Activated T-cell treated with anti-CD3 and anti-CD28 coated beads, Interleukin-2, amount 50 U/mL, for 48 hours (primary cell): ENCODE data around the gene STIM2.
"Not testable (repeated sequence)": the region's sequence is repeated elsewhere in the genome, so short reads cannot be mapped to it uniquely, and the experiment has no call there.

Experiments used
- DNase-seq, 2 experiments: peaks; one replicate each; pipeline ENCODE4 v3.0.0-alpha.2; 2020

Gene STIM2

DNA sequence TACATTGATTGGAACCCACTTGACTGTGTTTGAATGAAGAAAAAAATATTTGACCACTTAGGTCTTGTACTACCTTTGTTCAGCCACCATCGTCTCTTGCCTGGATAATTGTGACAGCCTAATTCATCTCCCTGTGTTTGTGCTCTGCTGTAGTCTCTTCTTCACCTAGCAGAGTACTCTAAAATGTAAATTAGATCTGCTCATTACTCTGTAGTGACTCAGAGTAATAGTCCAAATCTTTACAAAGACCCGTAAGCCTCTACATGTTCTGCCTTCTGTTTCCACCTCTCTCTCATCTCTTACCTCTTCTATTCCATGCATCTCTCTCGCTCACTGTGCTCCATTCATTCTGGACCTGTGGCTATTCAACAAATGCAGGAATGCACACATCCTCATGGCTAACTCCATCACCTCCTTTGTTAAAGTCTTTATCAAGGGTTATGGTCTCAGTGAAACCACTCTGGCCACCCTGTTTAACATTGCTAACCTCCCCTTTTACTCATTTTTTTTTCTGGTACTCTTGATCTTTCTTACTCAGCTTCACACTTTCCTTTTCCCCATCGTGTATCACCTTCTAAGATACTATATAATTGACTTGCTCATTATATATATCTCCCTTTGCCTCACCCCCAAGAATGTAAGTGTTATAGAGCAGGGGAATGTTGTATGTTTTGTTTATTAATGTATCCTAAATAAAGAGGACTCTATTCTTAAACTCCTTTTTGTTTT is 98.4 kb downstream of the STIM2 start:
- peak; percentile 33 to 36 for DNase-seq

DNA sequence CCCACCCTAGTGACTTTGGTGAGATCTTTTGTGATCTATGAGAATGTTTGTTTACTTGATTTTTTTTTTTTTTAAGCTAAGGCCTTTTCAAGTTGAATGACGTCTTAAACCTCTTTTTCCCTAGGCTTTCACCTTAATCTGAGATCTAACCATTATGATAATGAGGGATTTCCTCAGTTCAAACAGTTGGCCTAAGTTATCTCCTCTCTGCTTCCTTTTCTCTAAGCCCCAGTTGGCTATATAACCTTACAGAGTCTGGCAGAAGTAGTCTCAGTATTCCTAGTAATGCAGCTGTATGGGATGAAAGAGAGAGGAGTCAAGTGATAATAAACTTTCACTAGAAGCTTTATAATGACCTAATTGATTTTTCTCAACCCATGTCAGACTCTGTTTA is 99.0 kb downstream of the STIM2 start:
- no peak for DNase-seq

DNA sequence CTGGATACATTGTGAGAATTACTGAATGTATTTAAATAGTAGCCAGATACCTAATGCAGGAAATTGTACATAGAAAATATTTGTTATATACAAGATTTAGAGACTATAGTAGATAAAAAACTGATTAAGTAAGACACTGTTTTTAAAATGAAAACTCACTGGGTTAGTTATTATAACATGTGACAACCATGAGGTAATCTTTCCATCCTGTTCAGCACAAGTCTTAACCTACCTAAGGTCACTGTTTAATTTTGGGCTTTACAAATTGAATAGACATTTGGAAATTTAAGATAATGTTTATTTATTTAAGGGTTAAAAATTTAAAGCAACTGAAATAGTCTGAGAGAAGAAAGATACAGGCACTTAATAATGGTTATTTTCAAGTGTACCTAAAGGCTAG is 102.1 kb downstream of the STIM2 start:
- no peak for DNase-seq

DNA sequence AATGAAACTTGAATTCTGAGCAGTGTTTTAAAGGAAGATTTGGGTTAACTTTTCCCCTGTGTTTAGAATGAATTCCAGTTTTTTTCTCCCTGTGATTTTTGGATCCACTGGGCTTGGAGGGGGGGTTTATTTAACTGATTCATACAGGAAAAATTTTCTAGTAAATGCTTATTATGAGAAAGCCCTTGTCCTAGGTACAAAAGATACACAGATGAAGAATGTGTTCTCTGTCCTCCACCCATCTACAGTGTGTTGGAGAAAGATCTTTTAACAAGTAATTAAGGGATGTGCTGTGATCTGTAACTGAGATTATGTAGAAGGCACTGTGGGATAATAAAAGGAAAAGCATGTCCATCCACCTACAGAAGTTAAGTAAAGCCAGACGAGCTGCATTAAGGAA is 103.9 kb downstream of the STIM2 start:
- DNase-seq: no peak

DNA sequence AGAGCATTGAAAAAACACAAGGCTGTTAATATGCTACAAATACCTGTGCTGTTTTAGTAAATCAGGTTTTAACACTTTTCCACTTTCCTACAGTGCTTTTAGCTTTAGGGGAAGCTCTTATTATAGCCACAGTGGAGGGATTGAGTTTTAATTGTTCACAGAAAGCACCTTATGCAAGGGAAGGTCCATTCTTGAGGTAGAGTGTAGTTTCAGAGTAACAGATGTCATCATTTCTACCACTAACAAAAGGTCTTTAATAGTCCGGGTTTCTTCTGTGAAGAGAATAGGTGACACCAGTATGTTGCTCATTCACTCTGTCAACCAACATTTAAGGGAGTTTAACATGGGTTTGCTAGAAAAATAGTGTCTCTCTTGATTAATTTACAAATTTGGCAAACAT is 104.4 kb downstream of the STIM2 start:
- no peak for DNase-seq

DNA sequence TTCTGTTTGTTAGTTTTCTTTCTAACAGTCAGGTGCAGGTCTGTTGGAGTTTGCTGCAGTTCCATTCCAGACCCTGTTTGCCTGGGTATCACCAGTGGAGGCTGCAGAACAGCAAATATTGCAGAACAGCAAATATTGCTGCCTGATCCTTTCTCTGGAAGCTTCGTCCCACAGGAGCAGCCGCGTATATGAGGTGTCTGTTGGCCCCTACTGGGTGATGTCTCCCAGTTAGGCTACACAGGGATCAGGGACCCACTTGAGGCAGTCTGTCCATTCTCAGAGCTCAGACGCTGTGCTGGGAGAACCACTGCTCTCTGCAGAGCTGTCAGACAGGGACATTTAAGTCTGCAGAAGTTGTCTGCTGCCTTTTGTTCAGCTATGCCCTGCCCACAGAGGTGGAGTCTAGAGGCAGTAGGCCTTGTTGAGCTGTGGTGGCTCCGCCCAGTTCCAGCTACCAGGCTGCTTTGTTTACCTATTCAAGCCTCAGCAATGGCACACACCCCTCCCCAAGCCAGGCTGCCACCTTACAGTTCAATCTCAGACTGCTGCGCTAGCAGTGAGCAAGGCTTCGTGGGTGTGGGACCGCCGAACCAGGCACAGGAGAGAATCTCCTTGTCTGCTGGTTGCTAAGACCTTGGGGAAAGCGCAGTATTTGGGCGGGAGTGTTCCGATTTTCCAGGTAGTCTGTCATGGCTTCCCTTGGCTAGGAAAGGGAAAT is 115.0 kb downstream of the STIM2 start:
- not testable (repeated sequence) for DNase-seq

DNA sequence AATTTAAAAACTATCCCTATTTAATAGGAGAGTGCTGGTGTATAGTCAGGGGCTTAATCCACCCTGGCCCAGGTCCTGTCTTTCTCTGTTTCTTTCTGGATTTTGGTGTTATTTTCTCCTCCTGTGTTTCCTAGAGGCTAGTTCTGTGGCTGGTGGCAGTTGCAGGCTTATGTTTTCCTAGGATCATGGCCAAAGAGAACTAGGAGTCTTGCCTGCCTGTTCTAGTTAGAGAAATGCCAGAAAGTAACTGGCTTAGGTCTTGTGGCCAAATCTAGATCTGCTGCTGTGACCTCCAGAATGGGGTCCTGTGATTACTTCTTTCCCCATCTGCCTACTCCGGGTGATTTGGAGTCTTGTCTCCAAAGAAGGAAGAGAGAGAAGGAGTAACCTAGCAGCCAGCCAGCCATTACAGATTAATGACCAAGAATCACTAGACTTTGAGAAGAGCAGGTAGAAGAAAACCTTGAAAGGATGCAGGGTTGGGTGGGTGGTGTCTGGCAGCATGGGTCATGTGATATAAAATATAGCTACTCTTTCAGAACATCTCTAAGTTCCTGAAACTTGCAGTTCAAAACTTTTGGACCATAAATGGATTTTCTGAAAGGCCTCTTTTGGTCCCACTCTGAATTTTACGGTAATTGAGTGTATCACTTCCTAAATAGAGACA is 117.9 kb downstream of the STIM2 start:
- no peak for DNase-seq

DNA sequence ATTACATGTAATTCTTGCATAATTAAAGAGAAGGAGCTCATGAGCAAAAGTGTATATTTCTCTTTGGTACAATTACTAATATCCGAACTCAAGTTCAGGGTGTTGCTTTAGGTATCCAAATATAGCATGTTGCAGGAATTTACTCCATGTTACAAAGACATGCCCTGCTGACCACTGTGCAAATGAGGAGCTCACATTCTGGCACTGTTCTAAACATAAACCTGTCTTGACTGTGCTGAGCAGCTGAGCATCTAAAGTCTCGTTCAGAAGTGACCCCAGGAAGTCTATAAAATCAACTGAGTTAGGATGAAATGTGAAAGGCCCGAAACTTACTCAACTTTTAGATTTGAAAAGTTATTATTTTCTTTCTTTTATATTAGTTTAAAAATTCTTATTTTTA is 124.3 kb downstream of the STIM2 start:
- DNase-seq: no peak

DNA sequence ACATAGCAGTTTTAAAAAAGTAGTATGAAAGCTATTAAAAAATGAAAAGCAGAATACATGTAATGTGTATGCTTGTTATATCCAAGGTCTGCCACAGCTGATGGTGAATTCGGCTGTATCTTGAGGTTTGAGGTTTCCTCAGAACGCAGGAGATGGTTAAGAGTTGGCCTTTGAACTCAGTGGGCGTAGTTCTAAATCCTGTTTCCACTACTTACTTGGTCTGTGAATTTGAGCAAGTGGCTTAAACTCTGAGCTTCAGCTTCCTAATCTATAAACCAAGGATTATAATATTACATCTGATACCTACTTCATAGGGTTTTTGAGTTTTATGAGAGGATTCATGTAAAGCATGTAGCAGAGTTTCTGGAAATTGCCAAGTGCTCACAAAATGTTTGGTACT is 125.2 kb downstream of the STIM2 start:
- DNase-seq: no peak

DNA sequence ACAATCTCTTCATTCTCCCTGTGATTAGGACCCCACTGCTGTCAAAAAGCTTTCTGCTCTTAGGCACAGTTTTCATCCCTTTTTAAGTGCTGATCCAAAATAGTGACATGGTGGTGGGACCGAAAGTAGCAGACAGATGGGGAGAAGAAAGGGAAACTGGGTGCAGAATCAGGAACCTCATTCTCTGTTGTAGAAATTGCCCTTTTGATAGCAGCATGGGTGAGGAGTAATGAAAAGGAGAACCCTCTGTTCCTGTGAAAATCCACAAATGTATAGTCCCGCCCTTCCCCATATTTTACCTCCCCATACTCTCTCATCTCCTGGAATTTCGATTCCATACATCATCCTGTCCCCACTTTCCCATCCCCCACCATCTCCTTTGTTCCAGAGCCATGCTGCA is 126.5 kb downstream of the STIM2 start:
- DNase-seq: no peak

DNA sequence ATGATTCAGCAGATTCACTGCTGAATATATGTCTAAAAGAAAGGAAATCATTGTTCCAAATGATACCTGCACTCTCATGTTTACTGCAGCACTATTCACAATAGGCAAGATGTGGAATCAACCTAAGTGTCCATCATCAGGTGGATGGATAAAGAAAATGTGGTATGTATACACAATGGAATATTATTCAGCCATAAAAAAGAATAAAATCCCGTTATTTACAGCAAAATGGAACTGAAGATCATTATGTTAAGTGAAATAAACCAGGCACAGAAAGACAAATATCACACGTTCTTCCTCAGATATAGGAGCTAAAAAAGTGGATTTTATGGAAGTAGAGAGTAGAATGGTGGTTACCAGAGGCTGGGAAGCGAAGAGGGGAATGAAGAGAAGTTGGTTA is 130.4 kb downstream of the STIM2 start:
- DNase-seq: no peak

DNA sequence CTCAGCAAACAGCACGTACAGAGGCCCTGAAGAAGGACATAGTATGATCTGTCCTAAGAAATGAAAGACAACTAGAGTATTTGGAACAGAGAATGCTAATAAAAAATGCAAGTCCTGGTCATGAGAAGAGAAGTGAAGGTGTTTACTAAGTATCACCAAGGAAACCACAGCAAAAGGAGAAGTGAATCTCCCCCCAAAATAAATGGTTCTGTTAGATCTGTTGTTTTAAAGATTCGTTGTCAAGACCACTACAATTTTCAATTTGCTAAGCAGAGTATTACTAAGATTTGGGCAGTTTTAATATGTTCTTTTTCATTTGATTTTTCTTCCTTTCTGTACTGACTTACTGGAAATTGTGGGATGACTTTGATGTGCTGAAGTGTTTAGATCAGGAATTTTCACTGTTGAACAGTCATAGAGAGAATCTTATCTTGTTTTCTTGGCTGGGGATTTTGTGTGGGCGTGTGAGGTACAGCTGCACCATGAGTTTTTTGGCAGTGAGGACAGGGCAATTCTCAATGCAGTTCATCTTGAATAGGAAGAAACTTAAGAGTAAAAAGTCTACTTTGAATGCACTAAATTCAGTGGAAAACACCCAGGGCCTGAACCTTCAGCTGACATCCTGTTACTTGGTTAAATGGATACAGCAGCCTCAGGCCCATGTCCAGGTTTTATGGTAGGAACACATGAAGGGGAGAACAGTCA is 132.2 kb downstream of the STIM2 start:
- DNase-seq: peak in 1 of 2 experiments; percentile 28

DNA sequence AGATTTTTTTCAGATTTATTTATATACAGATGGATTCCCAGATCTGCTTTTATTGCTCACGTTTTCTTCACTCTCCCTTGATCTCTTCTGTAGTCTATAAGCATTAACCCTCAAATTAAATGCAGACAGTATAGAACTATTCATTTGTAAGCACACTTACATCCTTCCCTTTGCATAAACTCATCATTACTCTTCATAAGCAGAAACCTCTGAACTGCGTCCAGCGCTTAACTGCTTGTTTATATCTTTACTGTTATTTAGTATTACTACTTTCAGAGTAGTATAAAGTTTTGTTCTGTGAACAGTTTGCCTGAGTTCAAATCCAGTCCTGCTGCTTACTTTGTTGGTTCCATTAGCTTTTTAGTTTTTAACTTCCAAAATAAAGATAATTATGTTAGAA is 132.9 kb downstream of the STIM2 start:
- no peak for DNase-seq

DNA sequence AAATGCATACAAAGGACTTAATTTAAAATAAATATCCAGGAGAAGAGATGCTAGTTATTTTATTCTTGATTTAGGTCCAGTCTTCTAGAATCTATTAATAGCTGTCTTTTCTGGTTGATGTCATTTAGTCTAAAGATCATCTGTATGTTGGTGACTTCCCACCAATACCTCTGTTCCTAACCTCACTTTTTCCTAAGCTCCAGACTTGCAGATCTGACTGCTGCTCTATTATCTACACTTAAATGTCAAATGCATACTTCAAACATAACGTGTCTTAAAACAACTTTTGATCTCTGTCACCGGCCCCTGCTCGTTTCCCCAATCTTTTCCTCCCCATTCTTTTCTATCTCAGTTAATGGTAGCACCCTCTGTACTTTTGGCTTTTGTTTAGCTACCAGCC is 133.3 kb downstream of the STIM2 start:
- no peak for DNase-seq

DNA sequence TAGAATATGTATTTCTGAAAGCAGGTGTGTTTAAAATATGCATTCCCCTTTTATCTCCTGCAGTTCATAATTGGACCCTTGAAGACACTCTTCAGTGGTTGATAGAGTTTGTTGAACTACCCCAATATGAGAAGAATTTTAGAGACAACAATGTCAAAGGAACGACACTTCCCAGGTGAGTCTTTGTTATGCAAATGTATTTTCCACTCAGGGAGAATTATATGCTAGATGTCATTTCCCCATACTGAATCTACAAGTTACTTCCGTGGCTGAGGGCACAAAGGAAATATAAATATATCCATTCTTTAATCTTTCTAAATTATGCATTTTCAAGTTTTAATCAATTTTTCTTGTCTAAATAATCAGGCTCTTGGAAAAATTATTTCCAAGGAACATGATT is 134.7 kb downstream of the STIM2 start:
- DNase-seq: no peak

DNA sequence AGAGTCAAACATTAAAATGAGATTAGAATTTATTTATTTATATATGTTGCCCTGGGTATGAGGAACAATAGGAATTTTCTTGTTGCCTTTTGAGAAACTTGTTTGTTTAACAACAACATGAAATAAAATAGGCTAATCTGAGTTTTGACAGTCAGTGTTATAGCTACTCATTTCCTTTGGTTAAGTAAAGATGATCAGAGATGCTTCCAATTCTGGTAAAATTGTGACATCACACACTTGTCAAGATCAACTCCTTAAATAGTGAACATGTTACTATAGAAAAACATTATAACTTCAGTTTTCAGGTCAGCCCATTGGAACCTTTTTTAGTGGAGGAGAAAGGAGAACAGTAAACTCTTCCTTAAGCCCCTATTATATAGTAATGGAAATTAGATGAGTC is 136.1 kb downstream of the STIM2 start:
- DNase-seq: no peak

DNA sequence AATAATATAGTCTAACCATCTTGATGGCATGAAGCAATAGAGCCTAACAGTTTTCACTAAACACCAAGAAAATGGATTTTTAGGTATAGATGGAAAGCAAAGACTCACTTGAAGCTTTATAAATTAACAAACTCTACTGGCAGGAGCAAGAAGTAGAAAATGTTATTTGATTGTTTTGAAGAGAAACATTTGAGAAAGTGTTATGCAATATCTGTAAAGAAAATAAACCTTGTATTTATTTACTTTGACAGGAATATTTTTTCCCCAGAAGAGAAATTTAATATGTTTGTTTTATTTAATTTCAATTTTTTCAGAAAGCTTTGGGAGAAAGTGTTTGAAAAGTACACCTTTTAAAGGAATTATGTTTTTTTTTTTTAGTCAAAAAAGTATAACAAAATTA is 139.0 kb downstream of the STIM2 start:
- DNase-seq: no peak

DNA sequence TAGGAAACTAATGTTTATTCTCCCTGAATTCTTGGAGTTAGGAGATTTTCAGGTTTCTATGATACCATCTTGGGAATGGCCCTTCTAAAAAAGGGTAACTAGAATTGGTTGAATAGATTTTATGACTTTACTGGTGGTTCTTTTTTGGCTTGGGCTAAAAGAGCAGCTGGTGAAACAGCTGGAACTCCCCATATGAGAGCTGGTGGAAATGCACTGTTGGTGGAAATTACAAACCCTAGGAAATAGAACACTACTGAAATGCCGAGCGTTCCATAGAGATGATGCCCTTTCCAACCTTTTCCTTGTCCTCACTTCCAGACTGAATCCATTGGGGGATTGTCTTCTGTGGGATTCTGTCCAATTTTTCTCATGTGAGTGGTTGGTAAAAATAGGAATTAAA is 139.5 kb downstream of the STIM2 start:
- no peak for DNase-seq

DNA sequence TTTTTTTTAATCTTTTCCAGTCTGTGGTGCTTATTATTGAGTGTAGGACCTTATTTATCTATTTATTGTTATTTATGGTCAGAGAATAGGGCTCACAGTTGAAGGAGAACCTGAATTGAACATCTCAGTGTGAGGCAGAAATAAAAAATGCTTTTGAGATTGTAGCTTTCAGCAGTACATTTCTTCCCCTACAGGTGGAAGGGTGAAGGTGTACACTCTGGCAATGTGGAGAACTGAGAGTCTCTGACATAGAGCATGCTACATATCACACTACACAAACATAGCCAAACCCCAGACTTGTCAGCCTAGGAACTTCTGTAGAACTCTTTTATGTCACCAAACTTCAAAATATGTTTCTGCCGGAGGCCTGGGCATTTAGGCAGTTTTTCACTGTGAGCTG is 140.2 kb downstream of the STIM2 start:
- no peak for DNase-seq

DNA sequence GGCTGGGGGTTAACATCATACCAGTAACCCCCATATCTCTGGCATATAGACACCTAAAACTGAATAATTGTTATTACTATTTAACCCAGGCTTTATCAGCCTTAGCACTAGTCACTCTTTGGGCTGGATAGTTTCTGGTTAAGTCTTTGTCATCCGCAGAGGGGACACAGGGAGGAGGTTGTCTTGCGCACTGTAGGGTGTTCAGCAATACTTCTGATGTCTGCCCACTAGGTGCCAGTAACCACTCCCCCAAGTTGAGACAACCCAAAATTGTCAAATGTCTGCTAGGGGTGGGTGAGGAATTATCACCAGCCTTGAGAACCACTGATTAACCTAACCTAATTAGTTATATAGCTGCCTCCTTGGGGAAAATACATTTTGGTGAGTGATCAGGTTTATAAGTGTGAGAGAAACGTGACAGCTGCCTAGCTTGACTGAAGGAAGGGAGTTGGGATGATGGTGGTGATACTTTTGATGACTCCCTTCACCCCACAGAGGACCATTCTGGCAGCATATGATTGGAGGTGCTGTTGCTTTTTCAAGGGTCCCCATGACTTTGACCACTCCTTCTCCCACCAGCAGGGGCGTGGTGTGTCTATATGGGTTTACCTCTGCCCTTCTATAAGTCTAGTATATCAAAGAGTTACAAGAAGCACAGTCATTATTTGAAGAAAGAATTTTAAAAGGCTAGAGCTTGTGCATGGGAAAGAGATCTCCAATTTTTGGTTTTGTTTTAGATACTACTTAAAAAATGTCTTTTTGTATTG is 140.9 kb downstream of the STIM2 start:
- no peak for DNase-seq

DNA sequence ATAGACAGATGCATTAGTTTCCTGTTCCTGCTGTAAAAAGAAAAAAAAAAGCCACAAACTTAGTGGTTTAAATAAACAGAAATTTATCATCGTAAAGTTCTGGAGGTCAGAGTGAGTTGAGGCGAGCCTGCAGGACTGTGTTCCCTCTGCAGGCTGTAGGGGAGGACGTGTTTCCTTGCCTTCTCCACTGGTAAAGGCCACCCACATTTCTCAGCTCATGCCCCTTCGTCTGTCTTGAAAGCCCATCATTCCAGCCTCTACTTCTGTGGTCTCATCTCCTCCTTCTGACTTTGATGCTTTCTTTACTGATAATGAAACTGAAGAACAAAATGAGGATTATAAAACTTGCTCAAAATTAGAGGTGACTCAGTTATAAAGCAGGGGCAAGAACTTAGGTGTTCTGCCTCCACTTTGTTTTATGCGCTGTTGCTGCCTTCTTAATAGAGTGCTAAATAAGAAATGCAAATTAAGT is 143.0 kb downstream of the STIM2 start:
- peak; percentile 50 to 51 for DNase-seq

DNA sequence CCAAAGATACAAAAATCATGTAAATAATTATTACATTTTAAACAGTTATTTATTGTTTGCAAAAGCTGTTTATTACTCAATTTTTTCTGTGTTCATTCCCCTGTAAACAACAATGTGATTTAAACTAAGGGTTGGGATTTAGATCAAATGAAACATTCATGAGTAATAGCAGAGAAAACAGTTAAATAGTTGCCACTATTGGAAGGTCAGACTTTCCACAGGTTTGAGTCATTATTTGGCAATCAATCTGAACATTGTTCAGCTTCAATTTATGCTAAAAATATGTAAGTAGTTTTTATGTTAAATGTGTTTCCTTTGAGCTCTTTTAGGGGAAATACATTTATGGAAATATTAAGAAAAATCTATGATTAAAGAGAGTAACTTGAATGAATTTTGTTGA is 144.9 kb downstream of the STIM2 start:
- DNase-seq: no peak
